H1 (cell line): ENCODE measurements around the gene SELENOI. TPM values are rescaled to one million over a fixed set of nuclear protein-coding genes. Genes with fewer than 3 reads are reported as not detected.

Source experiments
- CTCF ChIA-PET: fragments of 300-600 bp; sonication (Branson Sonifier 250); formaldehyde crosslinking; loops from one replicate; lab custom pipeline; 2021; ENCODE audit not compliant: partially characterized antibody; lab: Charles Lee
- POLR2A ChIA-PET: fragments of 300-600 bp; sonication (Branson Sonifier 250); formaldehyde crosslinking; loops from one replicate; lab custom pipeline; 2021; ENCODE audit warnings: inconsistent platforms; ENCODE audit not compliant: partially characterized antibody; lab: Charles Lee
- DNase-seq, 2 experiments: peaks; one replicate each; pipeline versions ENCODE4 v3.0.0 to v3.0.0-alpha.2; 2010 to 2022; ENCODE audit warnings: low spot score in 2 of 2, low read depth in 1 of 2, mixed read lengths in 1 of 2
- FAIRE-seq: peaks from 2 replicates; lab custom pipeline; 2011; peaks lifted over from hg19 to GRCh38; lab: Jason Lieb, UNC
- H2AFZ ChIP-seq: 2 replicates; pipeline ENCODE4 v1.8.1; 2012; ENCODE audit warnings: low read length, inconsistent platforms
- H2AK5ac ChIP-seq: 2 replicates; pipeline ENCODE4 v1.6.1; 2013; ENCODE audit warnings: low read depth, low read length
- H2BK120ac ChIP-seq: replicated peaks from 2 replicates; pipeline ENCODE3; 2013; ENCODE audit warnings: low read depth, low read length, inconsistent platforms
- H2BK12ac ChIP-seq: 2 replicates; pipeline ENCODE4 v1.6.1; 2013; ENCODE audit warnings: low read depth, low read length
- H2BK15ac ChIP-seq: 2 replicates; pipeline ENCODE4 v1.6.1; 2013; ENCODE audit warnings: low read length
- H2BK20ac ChIP-seq: 2 replicates; pipeline ENCODE4 v1.6.1; 2013; ENCODE audit warnings: low read length
- H2BK5ac ChIP-seq: 2 replicates; pipeline ENCODE4 v1.6.1; 2013; ENCODE audit warnings: low read depth, low read length
- H3K14ac ChIP-seq: 2 replicates; pipeline ENCODE4 v1.6.1; 2013; ENCODE audit warnings: inconsistent platforms; ENCODE audit not compliant: insufficient read length
- H3K18ac ChIP-seq: 2 replicates; pipeline ENCODE4 v1.6.1; 2013; ENCODE audit warnings: low read length; ENCODE audit errors: extremely low read depth
- H3K23ac ChIP-seq: 2 replicates; pipeline ENCODE4 v1.6.1; 2013; ENCODE audit warnings: inconsistent platforms; ENCODE audit not compliant: insufficient read length
- H3K23me2 ChIP-seq: 2 replicates; pipeline ENCODE4 v1.6.1; 2013; ENCODE audit warnings: low read depth, low read length
- H3K27ac ChIP-seq: 2 replicates; pipeline ENCODE4 v1.6.1; 2011; ENCODE audit warnings: low read depth, low read length, inconsistent platforms
- H3K27me3 ChIP-seq, 4 experiments: replicated peaks in 1 of 4; 1 replicate in 1 of 4; 2 replicates in 3 of 4; pipeline versions ENCODE4 v1.6.1 to v1.8.1; 2011 to 2013; ENCODE audit warnings: low read length in 3 of 4, mild to moderate bottlenecking in 3 of 4, inconsistent platforms in 2 of 4, mixed read lengths in 2 of 4, moderate library complexity in 1 of 4; ENCODE audit not compliant: control insufficient read depth in 3 of 4, insufficient read depth in 3 of 4; ENCODE audit errors: extremely low read depth in 1 of 4
- H3K36me3 ChIP-seq, 4 experiments: 2 replicates each; pipeline versions ENCODE4 v1.6.1 to v1.8.1; 2011 to 2013; ENCODE audit warnings: mild to moderate bottlenecking in 4 of 4, low read length in 3 of 4, moderate library complexity in 2 of 4, control low read depth in 1 of 4, inconsistent platforms in 1 of 4; ENCODE audit not compliant: insufficient read depth in 4 of 4, control insufficient read depth in 2 of 4
- H3K4ac ChIP-seq: replicated peaks from 2 replicates; pipeline ENCODE3; 2013; ENCODE audit warnings: low read length, low read depth, mixed read lengths, inconsistent platforms; ENCODE audit not compliant: insufficient read length
- H3K4me1 ChIP-seq, 4 experiments: replicated peaks in 1 of 4; 1 replicate in 1 of 4; 2 replicates in 3 of 4; pipeline versions ENCODE4 v1.6.1 to v1.8.1; 2011 to 2013; ENCODE audit warnings: low read length in 3 of 4, inconsistent platforms in 2 of 4, mixed read lengths in 1 of 4; ENCODE audit not compliant: insufficient read depth in 4 of 4, control insufficient read depth in 3 of 4
- H3K4me2 ChIP-seq, 2 experiments: 2 replicates each; pipeline versions ENCODE4 v1.6.1 to v1.8.1; 2011 to 2013; ENCODE audit warnings: low read depth in 2 of 2, low read length in 2 of 2, control low read depth in 1 of 2, inconsistent platforms in 1 of 2, mild to moderate bottlenecking in 1 of 2; ENCODE audit not compliant: insufficient read depth in 1 of 2
- H3K4me3 ChIP-seq, 4 experiments: fragments of 200-600, 300-600 bp in 1 of 4; sonication (generic), shearing (Covaris generic), sonication (Bioruptor Twin) in 1 of 4; 2 replicates each; pipeline versions ENCODE4 v1.5.1 to v1.8.1; 2011 to 2016; ENCODE audit warnings: low read length in 4 of 4, low read depth in 3 of 4, control low read depth in 2 of 4, inconsistent platforms in 2 of 4, mild to moderate bottlenecking in 2 of 4, mixed read lengths in 1 of 4, moderate library complexity in 1 of 4; ENCODE audit not compliant: insufficient read depth in 2 of 4; ENCODE audit errors: extremely low read depth in 1 of 4
- H3K56ac ChIP-seq: replicated peaks from 2 replicates; pipeline ENCODE3; 2013; ENCODE audit warnings: low read depth, mild to moderate bottlenecking, mixed read lengths, low read length, inconsistent platforms; ENCODE audit not compliant: insufficient read length
- H3K79me1 ChIP-seq: 2 replicates; pipeline ENCODE4 v1.6.1; 2013; ENCODE audit warnings: low read depth, low read length, control low read depth
- H3K79me2 ChIP-seq, 2 experiments: 2 replicates each; pipeline versions ENCODE4 v1.6.1 to v1.8.1; 2012 to 2013; ENCODE audit warnings: low read length in 2 of 2, mild to moderate bottlenecking in 2 of 2, inconsistent platforms in 1 of 2; ENCODE audit not compliant: insufficient read depth in 2 of 2, control insufficient read depth in 1 of 2
- H3K9ac ChIP-seq, 4 experiments: replicated peaks in 1 of 4; 1 replicate in 1 of 4; 2 replicates in 3 of 4; pipeline versions ENCODE4 v1.6.1 to v1.8.1; 2011 to 2013; ENCODE audit warnings: low read depth in 3 of 4, low read length in 3 of 4, control low read depth in 2 of 4, mild to moderate bottlenecking in 2 of 4, moderate library complexity in 2 of 4, inconsistent platforms in 1 of 4; ENCODE audit errors: extremely low read depth in 1 of 4
- H3K9me3 ChIP-seq, 2 experiments: 2 replicates each; pipeline versions ENCODE4 v1.6.1 to v1.8.1; 2012 to 2013; ENCODE audit warnings: mild to moderate bottlenecking in 2 of 2, moderate library complexity in 2 of 2, control low read depth in 1 of 2, inconsistent platforms in 1 of 2, low read depth in 1 of 2, low read length in 1 of 2, mixed read lengths in 1 of 2; ENCODE audit not compliant: insufficient read depth in 2 of 2
- H4K20me1 ChIP-seq, 2 experiments: replicated peaks in 1 of 2; 2 replicates each; pipeline versions ENCODE3 to v1.8.1; 2011 to 2013; ENCODE audit warnings: inconsistent platforms in 2 of 2, low read length in 2 of 2, mild to moderate bottlenecking in 1 of 2; ENCODE audit not compliant: insufficient read depth in 2 of 2, control insufficient read depth in 1 of 2
- H4K5ac ChIP-seq: 2 replicates; pipeline ENCODE4 v1.6.1; 2013; ENCODE audit warnings: low read length, low read depth, mixed read lengths, inconsistent platforms; ENCODE audit not compliant: insufficient read length
- H4K8ac ChIP-seq: 2 replicates; pipeline ENCODE4 v1.8.0; 2013; ENCODE audit warnings: mild to moderate bottlenecking, moderate library complexity, low read length, inconsistent platforms; ENCODE audit not compliant: insufficient read depth; ENCODE audit errors: extremely low read depth
- H4K91ac ChIP-seq: replicated peaks from 2 replicates; pipeline ENCODE3; 2013; ENCODE audit warnings: low read length, mixed read lengths, inconsistent platforms; ENCODE audit not compliant: insufficient read length
- ATF2 ChIP-seq: IDR thresholded peaks from 2 replicates; pipeline ENCODE4 v1.6.1; 2012; ENCODE audit warnings: low read length, inconsistent platforms
- EP300 ChIP-seq, 2 experiments: IDR thresholded peaks; 1 replicate in 1 of 2; 2 replicates in 1 of 2; pipeline ENCODE4 v1.6.1; 2011 to 2012; ENCODE audit warnings: low read depth in 2 of 2, low read length in 2 of 2, mild to moderate bottlenecking in 2 of 2, borderline replicate concordance in 1 of 2, inconsistent platforms in 1 of 2, moderate library complexity in 1 of 2
- SIRT6 ChIP-seq: IDR thresholded peaks from one replicate; pipeline ENCODE4 v1.7.1; 2012; ENCODE audit warnings: low read length, inconsistent platforms
- TEAD4 ChIP-seq: IDR thresholded peaks from 2 replicates; pipeline ENCODE4 v1.6.1; 2012; ENCODE audit warnings: low read depth, low read length, inconsistent platforms, mixed read lengths
- WGBS, 2 experiments: shearing (Covaris generic) in 1 of 2; methylation state at CpG; one replicate each; pipeline versions ENCODE4 v1.1.6 to v1.1.7; 2013 to 2015; ENCODE audit warnings: low lambda C conversion rate in 2 of 2, mixed read lengths in 2 of 2, inconsistent platforms in 1 of 2, low coverage in 1 of 2, missing lambda C conversion rate in 1 of 2; ENCODE audit not compliant: insufficient replicate concordance in 2 of 2, insufficient coverage in 1 of 2, insufficient read length in 1 of 2; ENCODE audit errors: extremely low coverage in 1 of 2, missing lambda C conversion rate in 1 of 2; 5-methylcytosine and 5-hydroxymethylcytosine counted together
- polyA plus RNA-seq, 7 experiments: library from polyadenylated mRNA; depleted of rRNA in 3 of 7; stranded (reverse) in 5 of 7; unstranded in 2 of 7; fragments of >200 nt in 5 of 7; fragments of 200-250 nt in 2 of 7; gene quantifications; 1 replicate in 5 of 7; 2 replicates in 1 of 7; 4 replicates in 1 of 7; pipeline versions ENCODE4 v1.2.1 to v1.2.3, GENCODE V29; 2011 to 2013; ENCODE audit warnings: missing spikeins in 2 of 7, mixed read lengths in 2 of 7
- total RNA-seq: library from RNA; stranded (reverse); fragmentation: NEBNext Ultra II Directional; extraction: Animal tissue kit (Norgen Biotek cat#: 25700); gene quantifications from 2 replicates; pipeline ENCODE4 v1.2.1, GENCODE V29; 2021

SELENOI gene
- total and polyA plus RNA-seq, 2 of the 8 experiments (the other 6 are each of a cell fraction or from before 2014, with no cell fraction given), result 15.9 to 63.8 TPM

- no peak overlapping the region for H3K23ac ChIP-seq
- no peak overlapping the region for H3K18ac ChIP-seq
- peaks cover 0 to 8% of the 10 kb centered on the region in 2 experiments for H4K20me1 ChIP-seq
- H3K56ac ChIP-seq, result no peak overlapping the region
- ChIA-PET CTCF (no interaction called here), POLR2A (interaction anchor here (0.6 kb wide), 1 partner anchor 307 kb away, joined by 4 read pairs; no protein-coding TSS in a partner anchor)
- no peak for DNase-seq
- no peak overlapping the region for H4K8ac ChIP-seq
- no peak overlapping the region for H3K14ac ChIP-seq
- H2BK12ac ChIP-seq, result no peak overlapping the region
- H2BK5ac ChIP-seq, result no peak overlapping the region
- no peak overlapping the region for H3K4ac ChIP-seq
- peak overlapping the region; percentile 80 to 98 for H3K4me2 ChIP-seq
- no peak overlapping the region for H2AFZ ChIP-seq
- H4K91ac ChIP-seq, result no peak overlapping the region
- WGBS, 2 experiments, result 71% methylated on average over 5 of the region's 5 CpGs; no CpG with 5 or more reads in 1 of the 2 experiments
- no peak overlapping the region for H2AK5ac ChIP-seq
- no peaks in the 10 kb centered on the region; a peak in 1 of 7 replicates for H3K27me3 ChIP-seq
- TF ChIP-seq ATF2 (no peak), TEAD4 (no peak), EP300 (IDR thresholded peaks at IDR 0.05; ENCODE audit: borderline replicate concordance in 1 of 2, low read depth in 2 of 2, low read length in 2 of 2) (no peak), SIRT6 (no peak)
- no peak overlapping the region for H2BK20ac ChIP-seq
- H4K5ac ChIP-seq, result no peak overlapping the region
- H3K79me2 ChIP-seq, result peaks cover 14 to 69% of the 10 kb centered on the region in 2 experiments
- H3K27ac ChIP-seq, result no peak overlapping the region
- H2BK15ac ChIP-seq, result no peak overlapping the region
- FAIRE-seq, result no peak
- no peaks in the 10 kb centered on the region for H3K9me3 ChIP-seq
- peak overlapping the region; percentile 91 to 96 (median 94); a peak in 7 of 8 replicates for H3K4me3 ChIP-seq
- no peaks in the 10 kb centered on the region; a peak in 3 of 7 replicates for H3K4me1 ChIP-seq
- no peaks in the 10 kb centered on the region for H3K36me3 ChIP-seq
- H3K9ac ChIP-seq, result peak overlapping the region in 1 of 4 experiments; percentile 87; a peak in 2 of 7 replicates
- no peaks in the 10 kb centered on the region; the same call in 1 of the 2 replicates for H3K79me1 ChIP-seq
- H2BK120ac ChIP-seq, result no peak overlapping the region
- peaks cover 5% of the 10 kb centered on the region for H3K23me2 ChIP-seq
These were observed 1.4 kb downstream of the SELENOI start for GRCh38 chr2:26347286-26347865.
